KBM-7 (cell line): Measurements from ENCODE around the gene VGLL3.
"Not testable (repeated sequence)": the region's sequence is repeated elsewhere in the genome, so short reads cannot be mapped to it uniquely, and the experiment has no call there.

ENCODE experiments used
- DNase-seq: peaks from one replicate; pipeline ENCODE4 v3.0.0-alpha.2; 2015
- in situ Hi-C: fragments of 300-500 bp; cut with MboI; formaldehyde crosslinking; loops from 2 replicates; pipeline ENCODE4 v1.14.3; 2020; ENCODE audit warnings: low sequenced_read_pairs, low pct_unique_long_range_greater_than_20kb, mixed read lengths

Gene VGLL3, protein sequence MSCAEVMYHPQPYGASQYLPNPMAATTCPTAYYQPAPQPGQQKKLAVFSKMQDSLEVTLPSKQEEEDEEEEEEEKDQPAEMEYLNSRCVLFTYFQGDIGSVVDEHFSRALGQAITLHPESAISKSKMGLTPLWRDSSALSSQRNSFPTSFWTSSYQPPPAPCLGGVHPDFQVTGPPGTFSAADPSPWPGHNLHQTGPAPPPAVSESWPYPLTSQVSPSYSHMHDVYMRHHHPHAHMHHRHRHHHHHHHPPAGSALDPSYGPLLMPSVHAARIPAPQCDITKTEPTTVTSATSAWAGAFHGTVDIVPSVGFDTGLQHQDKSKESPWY

DNA sequence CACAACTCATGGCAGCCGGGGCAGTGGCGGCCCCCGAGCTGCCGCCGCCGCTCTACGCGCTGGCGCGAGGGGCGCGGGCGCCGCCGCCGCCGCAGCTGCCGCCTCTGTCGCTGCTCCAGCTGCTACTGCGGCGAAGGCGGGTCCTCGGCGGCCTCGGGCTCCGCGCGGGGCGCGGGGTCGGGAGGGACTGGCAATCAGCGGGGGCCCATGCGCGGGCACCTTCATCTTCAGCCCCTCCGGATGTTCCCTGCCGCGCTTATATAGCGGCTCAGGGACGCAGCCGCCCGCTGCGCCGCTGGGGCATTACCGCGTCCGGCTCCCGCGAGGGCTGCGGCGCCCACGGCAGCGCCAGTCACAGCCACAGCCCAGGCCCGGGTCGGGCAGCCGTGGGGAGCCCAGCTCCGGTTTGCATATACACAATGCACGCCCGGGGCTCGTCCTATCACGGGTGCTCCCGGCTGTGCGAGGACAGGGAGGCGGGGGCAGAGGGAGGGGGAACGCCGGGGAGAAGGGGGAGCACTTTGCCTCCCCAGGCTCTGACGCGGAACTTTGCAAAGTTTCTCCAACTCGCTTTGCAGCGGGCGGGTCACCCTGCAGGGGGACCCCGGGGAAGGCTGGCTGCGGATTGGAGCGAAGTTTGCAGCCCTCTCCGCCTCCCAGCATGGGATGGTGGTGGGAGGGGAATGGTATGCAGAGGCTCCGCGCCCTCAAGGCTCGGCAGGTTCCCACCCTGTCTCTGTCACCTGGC is at the start of gene VGLL3:
TSS of gene VGLL3 (minus strand) at position 416 of the 748 bp plus-strand sequence. CDS start at position 10, 406 bp downstream.
- in situ Hi-C loops: no loop called here
- DNase-seq: peak; percentile 43

DNA sequence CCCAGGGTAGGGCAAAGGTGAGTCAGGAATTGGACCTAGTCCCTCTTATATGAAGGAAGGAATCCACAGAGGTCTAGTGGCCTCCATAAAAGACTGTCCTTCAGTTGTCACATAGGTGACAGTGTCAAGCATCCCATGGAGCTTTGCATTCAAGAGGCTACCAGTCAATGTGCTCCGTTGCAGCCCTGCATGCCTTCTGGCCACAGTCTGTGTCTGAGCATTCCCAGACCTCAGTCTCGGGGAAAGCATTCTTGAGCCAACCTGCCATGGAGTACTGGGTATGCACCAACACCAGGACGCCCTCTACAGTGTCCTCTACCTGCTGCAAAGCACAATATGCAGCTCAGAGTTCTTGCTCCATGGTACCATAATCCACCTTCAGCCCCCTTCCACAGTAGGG is 46.7 kb upstream of the VGLL3 start:
- DNase-seq: no peak
- in situ Hi-C loops: no loop called here

DNA sequence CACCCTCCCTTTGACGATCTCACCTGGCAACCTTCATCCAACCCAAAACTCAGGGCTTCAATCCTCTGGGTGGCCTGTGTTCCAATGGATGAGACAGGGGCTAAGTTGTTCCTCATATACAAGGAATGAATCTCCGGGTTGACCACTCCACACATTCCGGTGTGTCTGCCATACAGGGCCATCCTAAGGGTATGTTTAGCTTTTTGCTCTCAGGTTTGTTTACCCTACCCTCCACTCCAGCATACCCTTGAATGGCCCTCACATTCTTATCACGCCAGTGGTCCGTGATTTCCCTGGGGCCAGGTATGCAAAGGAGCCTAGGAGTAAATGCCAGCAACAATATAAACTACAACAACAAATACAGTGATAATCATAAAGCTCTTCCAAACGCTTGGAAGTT is 45.7 kb upstream of the VGLL3 start:
- in situ Hi-C loops: no loop called here
- no peak for DNase-seq

DNA sequence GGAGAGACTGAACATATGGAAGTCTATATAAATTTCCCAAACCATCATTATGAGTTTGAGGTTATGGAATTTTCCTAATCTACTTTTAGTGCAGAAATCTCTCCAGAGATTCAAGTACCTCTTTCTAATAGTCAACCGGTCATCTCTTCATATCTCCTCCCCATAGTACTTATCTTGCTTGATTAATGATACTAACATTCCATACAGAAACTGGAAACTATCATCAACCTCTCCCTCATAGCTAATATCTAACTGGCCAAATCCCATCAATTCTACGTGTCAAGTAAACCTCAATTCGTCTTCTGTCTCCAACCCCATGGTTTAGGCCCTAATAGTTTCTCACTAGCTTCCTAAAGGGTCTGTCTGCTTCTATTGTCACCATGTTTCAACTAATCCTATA is 44.4 kb upstream of the VGLL3 start:
- DNase-seq: no peak
- in situ Hi-C loops: no loop called here

DNA sequence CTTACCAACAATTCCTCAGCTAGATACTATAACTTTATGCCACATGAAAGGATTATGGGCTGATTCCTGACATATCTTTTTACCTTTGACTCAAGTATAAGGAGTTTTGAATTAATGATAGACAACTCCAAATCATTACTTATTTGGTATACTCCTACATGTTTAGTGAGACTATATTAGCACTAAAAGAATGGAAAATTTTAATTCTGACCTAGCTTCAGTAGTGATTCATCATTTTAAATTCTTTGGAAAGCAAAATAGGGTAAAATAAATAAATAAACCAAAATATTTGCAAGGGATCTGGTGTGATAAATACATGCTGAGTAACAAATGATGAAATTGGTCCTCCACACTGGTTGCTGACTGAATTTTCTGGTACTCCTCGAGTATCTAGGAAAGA is 42.3 kb upstream of the VGLL3 start:
- no peak for DNase-seq
- in situ Hi-C loops: no loop called here

DNA sequence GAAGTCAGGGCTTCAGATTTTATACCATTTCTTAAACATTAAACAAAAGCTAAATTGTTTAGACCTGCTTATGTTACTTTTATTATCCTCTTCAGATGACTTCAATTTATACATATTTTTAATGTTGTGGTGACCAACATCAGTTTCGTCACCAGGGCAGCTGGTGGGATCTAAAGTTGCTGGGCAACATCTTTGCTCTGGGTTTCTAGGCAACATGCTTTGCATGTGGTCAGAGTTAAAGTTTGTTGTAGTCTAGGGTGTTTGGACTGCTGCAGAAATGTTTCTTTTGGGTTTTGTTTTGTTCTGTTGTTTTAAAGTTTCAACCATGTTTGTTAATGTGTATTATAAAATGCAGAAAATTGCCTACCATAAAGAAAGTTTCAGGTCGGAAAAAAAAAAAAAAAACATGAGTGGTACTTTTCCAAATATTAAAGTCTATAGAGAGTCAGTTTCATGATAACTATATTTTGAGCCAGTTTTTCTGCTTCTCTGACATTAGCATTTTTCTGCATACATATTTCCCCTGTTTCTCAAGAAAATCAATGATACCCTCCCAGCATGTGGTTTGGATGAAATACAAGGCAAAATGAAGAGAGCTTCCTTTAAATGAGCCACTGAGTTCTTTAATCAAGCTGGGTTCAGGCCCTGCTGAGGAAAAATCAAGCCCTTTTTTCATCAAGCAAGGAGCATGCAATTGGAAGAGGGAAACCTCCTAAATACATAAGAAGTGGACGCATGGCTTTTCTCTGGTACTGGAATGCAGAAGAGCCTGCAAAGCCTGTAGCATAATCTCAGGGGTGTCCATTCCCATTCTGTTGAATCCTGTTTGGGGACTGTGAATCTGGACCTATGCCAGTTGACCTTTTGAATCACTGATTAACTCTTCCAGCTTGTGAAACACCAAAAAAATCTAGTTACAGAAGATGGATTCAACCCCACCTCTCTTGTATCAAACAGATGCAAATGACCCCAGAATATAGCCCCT is 35.0 kb upstream of the VGLL3 start:
- in situ Hi-C loops: no loop called here
- no peak for DNase-seq

DNA sequence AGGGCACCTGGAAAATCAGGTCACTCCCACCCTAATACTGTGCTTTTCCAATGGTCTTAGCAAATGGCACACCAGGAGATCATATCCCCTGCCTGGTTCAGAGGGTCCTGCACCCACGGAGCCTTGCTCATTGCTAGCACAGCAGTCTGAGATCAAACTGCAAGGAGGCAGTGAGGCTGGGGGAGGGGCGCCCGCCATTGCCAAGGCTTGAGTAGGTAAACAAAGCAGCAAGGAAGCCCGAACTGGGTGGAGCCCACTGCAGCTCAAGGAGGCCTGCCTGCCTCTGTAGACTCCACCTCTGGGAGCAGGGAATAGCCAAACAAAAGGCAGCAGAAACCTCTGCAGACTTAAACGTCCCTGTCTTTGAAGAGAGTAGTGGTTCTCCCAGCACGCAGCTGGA is 26.4 kb upstream of the VGLL3 start:
- in situ Hi-C loops, DNase-seq: not testable (repeated sequence)

DNA sequence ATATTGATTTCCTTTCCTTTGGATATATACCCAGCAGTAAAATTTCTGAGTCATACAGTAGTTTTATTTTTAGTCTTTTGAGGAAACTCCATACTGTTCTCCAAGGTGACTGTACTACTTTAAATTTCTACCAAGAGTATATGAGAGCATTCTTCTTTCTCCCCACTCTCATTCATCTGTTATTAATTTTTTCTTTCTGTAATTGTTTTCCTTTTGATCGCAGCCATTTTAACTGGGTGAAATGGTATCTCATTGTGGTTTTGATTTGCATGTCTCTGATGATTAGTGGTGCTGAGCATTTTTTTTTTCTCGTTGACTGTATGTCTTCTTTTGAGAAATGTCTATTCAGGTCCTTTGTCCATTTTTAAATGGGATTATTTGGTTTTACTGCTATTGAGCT is 18.3 kb upstream of the VGLL3 start:
- DNase-seq: no peak
- in situ Hi-C loops: no loop called here

DNA sequence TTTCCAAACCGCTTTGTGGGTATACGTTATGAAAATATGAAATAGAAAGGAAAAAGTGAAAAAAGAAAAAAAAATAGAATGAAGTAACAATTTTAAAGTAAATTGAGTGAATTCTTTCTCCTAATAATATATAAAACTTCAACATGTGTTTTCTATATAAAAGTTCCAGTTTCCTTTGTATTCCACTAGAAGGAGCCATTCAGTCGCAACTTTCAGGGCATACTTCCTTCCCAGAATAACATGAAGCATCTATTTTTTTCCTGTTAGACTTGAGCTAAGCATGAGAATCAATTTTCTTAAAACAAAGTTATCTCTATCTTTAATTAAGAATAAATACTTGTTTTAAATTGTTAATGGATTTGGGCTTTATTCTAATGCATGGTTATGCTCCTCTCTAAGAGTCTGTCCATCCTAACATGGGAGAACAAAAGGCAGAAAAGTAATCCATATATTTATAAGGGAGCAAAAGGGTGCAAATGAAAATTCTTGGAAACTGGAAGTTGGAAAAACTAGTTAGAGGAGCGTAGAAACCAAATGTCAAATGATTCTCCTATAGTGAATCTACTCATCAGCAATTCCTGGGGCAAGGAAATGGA is 16.0 kb upstream of the VGLL3 start:
- DNase-seq: no peak
- in situ Hi-C loops: no loop called here

DNA sequence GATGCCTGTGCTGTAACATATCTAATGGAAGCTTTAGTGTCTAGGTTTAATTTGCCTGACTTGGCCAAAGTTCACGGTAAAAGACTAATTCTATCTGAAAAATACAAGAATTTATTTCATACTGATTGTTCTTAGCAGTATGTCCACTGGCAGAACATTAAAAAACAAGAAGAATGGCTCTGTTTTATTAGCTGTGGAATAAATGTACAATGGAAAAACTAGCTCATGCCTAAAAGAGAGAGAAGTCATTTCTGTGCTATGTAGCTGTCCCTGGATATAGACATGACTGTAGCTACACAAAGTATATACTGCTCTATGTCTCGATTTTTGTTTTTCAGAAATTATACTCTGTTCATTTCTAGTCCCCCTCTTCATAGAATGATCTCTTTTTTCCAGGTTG is 13.9 kb upstream of the VGLL3 start:
- no peak for DNase-seq
- in situ Hi-C loops: no loop called here

DNA sequence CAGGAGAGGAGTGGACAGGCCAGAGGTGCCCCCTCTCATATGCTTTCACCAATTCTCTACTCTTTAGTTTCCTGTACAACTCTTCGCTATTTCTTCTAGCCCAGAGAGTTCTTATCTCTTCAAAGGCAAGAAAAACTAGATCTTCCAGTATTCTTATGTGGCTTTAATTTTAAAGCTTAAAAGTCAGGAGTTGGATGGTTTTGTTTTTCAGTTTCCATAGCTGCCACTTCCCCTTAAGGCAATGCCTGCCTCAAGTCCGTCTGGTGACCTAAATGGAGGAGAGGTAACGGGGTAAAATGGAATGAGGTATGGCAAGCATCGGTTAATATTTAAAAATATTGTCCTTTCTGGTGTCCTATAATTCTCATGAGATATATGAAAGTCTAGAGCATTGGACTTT is 11.4 kb upstream of the VGLL3 start:
- in situ Hi-C loops: no loop called here
- no peak for DNase-seq

DNA sequence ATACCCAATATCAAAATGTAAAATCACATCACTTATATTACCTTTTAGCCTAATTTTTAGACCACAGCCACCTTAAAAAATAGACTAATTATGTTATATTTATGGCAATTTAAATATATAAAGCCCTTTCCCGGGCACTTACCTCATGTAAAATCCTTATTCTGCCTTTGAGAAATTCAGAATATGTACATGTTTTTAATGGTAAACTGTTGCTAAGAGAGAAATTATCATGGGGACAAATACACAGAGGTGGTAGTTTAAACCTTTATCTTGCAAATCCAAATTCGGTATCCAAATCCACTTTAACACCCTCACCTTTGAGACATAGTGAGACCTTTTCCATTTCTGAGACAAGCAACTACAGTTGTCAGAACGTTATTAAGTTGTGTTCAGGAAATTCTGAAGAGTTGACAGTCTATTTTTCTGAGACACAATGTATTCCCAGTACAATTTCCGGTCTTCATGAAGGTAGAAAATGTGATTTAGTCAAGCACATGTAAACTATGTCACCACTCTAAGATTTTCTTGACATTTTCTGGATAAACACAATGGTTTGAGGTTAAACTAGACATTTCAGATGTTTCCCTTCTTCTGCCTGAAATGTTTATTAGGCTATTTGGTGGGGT is 10.6 kb upstream of the VGLL3 start:
- no peak for DNase-seq
- in situ Hi-C loops: no loop called here

DNA sequence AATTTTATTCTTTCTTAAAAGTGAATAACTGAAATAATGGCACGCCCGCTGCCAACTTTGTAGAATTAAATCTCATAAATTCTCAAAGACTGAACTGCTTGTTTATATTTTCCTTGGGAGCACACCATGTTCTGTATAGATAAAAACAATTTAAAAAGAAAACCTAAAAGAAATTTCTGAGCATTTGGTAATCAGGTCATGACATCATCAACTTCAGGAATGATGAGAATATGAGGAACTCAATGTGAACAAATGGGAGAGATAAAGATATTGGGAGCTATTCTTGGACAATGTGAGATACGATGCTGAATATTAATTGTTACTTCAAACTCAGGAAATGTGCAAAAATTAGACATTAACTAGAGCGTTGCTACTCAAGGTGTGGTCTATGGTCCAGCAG is 10.0 kb upstream of the VGLL3 start:
- in situ Hi-C loops: no loop called here
- no peak for DNase-seq

DNA sequence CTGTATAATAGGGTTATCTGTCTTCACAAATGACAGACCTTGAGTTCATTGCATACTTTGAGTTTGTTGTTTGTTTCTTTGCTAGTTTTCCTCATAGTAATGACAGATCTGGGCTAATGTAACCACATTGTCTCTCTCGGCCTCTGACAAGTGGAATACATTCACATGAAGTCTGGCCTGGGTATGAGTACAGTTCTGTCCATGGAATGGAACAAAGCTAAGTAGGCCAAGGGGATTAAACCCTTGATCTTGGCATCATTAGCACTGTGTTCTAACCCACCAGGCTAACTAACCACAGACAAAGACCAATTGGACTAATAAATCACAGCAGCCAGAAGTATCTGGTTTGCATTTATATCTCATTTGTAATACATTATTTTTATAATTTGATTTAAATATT is 7.6 kb upstream of the VGLL3 start:
- in situ Hi-C loops: no loop called here
- DNase-seq: no peak

DNA sequence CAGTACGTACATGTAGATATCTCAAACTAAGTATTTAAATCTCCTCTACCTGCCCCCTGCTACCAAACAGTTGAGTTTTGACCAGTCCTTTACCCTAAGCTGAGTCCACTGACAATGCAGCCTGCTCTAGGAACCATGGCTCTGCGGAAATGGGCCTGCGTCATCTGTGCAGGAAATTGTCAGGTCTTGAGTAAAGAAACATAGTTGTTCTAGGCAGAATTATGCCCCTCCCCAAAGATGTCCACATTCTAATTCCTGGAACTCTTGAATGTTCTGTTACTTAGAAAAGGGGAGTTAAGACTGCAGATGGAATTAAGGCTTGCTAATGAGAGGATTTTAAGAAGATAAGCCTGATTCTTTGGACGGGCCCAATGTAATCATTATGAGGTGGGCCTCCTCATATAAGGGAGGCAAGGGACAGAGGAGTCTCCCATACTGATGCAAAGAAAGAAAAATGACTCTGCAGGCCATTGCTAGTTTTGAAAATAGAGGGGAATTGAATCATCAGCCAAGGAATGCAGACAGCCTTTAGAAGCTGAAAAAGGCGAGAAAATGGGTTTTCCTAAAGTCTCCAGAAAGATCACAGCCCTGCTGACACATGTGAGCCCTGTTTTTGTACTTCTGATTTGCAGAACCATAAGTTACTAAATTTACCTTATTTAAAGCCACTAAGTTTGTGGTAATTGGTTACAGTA is 5.5 kb upstream of the VGLL3 start:
- peak; percentile 34 for DNase-seq
- in situ Hi-C loops: no loop called here

DNA sequence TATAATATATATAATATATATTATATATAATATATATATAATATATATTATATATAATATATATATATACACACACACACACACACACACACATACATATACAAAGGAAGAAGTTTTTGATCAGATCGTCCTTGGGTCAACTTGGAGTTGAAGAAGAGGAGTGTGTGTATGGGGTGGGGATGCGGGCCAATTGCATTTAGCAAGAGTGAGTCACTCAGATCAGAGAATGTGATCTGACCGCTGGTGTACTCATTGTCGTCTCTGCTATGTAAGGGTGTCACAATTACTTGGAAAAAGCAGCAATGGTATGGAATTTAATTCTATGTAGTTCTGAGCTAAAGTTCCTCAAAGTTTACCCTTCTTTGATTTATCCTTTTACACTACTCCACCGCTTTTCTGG is 4.6 kb upstream of the VGLL3 start:
- no peak for DNase-seq
- in situ Hi-C loops: no loop called here

DNA sequence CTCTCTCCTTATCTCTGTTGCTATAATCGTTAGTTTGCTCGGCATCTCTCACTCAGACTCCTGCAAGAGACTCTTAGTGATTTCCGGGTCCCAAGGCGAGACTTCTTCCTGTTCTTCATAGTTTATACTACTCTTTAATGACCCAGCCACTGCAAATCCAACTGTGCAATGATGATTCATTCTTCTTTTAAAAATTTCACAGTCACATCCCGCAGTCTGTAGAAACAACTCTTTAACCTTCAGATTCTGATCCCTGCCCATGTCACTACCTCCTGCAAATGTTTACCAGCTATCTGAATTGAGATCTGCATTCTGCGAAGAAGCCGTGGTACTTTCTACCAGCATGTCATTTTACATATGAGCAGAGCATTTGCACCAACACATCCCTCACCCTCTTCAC is 2.8 kb upstream of the VGLL3 start:
- in situ Hi-C loops: no loop called here
- DNase-seq: peak; percentile 17

DNA sequence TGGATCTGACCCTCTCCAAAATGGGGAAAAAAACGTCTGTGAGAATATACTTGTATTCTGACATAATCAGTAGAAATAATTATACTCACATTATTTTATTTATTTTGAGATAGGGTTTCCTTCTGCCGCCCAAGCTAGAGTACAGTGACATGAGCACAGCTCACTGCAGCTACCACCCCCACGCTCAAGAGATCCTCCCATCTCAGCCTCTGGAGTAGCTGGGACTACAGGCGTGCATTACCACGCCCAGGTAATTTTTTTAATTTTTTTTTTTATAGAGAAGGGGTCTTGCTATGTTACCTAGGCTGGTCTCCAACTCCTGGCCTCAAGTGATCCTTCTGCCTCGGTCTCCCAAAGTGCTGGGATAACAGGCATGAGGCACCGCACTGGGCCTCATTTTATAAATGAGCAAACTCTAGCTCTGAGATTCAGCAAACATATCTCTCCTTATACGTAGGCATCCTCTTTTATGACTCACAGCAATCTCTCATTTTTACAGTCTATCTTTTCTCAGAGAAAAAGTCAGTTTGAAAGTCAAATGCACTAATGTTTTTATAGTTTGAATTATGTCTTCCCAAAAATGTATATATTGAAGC is 989 bp upstream of the VGLL3 start:
- in situ Hi-C loops: no loop called here
- no peak for DNase-seq
